Endothelial cell of umbilical vein (primary cell): ENCODE results near the gene SHCBP1. TPM values are rescaled to one million over a fixed set of nuclear protein-coding genes. Genes with fewer than 3 reads are reported as not detected.

Source experiments
- BruUV-seq: library from RNA; stranded (reverse); fragments of 400-500 nt; replicated peaks from 2 replicates; lab custom pipeline; 2021; lab: Mats Ljungman, UMichigan
- CTCF ChIA-PET: fragments of 300-600, 350-600 bp; sonication (Branson Sonifier 250); formaldehyde crosslinking; loops from one replicate; lab custom pipeline; 2021; ENCODE audit warnings: antibody characterized with exemption, inconsistent platforms; lab: Charles Lee
- POLR2A ChIA-PET: fragments of 300-600, 350-600 bp; sonication (Branson Sonifier 250); formaldehyde crosslinking; loops from one replicate; lab custom pipeline; 2021; ENCODE audit warnings: antibody characterized with exemption, inconsistent platforms; lab: Charles Lee
- DNase-seq: peaks from one replicate; pipeline ENCODE4 v3.0.0-alpha.2; 2011; ENCODE audit warnings: low read depth, low spot score
- FAIRE-seq: peaks from 2 replicates; lab custom pipeline; 2011; peaks lifted over from hg19 to GRCh38; lab: Jason Lieb, UNC
- H2AFZ ChIP-seq: 2 replicates; pipeline ENCODE4 v1.6.0; 2012; ENCODE audit warnings: low read depth, low read length, control low read depth, inconsistent platforms
- H3K27ac ChIP-seq: 2 replicates; pipeline ENCODE4 v1.5.1; 2011; ENCODE audit warnings: low read depth, mild to moderate bottlenecking, control low read depth, low read length, moderate library complexity; ENCODE audit not compliant: insufficient read depth
- H3K27me3 ChIP-seq, 2 experiments: 2 replicates each; pipeline versions ENCODE4 v1.6.0 to v1.6.1; 2011; ENCODE audit warnings: low read length in 2 of 2, mixed read lengths in 1 of 2; ENCODE audit not compliant: control insufficient read depth in 2 of 2, insufficient read depth in 2 of 2
- H3K36me3 ChIP-seq, 2 experiments: 2 replicates in 1 of 2; 3 replicates in 1 of 2; pipeline ENCODE4 v1.5.1; 2011; ENCODE audit warnings: low read length in 2 of 2, mild to moderate bottlenecking in 1 of 2, moderate library complexity in 1 of 2; ENCODE audit not compliant: control insufficient read depth in 2 of 2, insufficient read depth in 2 of 2; ENCODE audit errors: extremely low read depth in 1 of 2
- H3K4me1 ChIP-seq: 3 replicates; pipeline ENCODE4 v1.5.1; 2011; ENCODE audit warnings: mild to moderate bottlenecking, low read length; ENCODE audit not compliant: control insufficient read depth, insufficient read depth; ENCODE audit errors: extremely low read depth
- H3K4me2 ChIP-seq: 2 replicates; pipeline ENCODE4 v1.6.1; 2011; ENCODE audit warnings: low read length, control low read depth, mixed read lengths; ENCODE audit not compliant: insufficient read depth
- H3K4me3 ChIP-seq, 3 experiments: fragments of 200-600 bp in 1 of 3; sonication (generic), shearing (Covaris generic) in 1 of 3; replicated peaks in 1 of 3; 2 replicates each; pipeline ENCODE4 v1.5.1; 2011 to 2016; ENCODE audit warnings: control low read depth in 3 of 3, low read length in 3 of 3, mild to moderate bottlenecking in 2 of 3, inconsistent platforms in 1 of 3, low read depth in 1 of 3, moderate library complexity in 1 of 3; ENCODE audit not compliant: insufficient read depth in 1 of 3
- H3K79me2 ChIP-seq: 2 replicates; pipeline ENCODE4 v1.6.0; 2012; ENCODE audit warnings: low read length, inconsistent platforms; ENCODE audit not compliant: control insufficient read depth, insufficient read depth
- H3K9ac ChIP-seq: replicated peaks from 2 replicates; pipeline ENCODE3; 2011; ENCODE audit warnings: low read length, control low read depth; ENCODE audit not compliant: insufficient read depth; ENCODE audit errors: extremely low read depth
- H3K9me1 ChIP-seq: replicated peaks from 3 replicates; pipeline ENCODE4 v1.6.0; 2011; ENCODE audit warnings: mild to moderate bottlenecking, low read length; ENCODE audit not compliant: control insufficient read depth, insufficient read depth; ENCODE audit errors: extremely low read depth
- H3K9me3 ChIP-seq: replicated peaks from 2 replicates; pipeline ENCODE4 v1.5.1; 2012; ENCODE audit warnings: low read length, inconsistent platforms; ENCODE audit not compliant: control insufficient read depth, insufficient read depth
- H4K20me1 ChIP-seq: replicated peaks from 2 replicates; pipeline ENCODE3; 2011; ENCODE audit warnings: mild to moderate bottlenecking, low read length; ENCODE audit not compliant: control insufficient read depth, insufficient read depth; ENCODE audit errors: extremely low read depth
- CTCF ChIP-seq, 2 donors: IDR thresholded peaks; 1 replicate in 1 of 2; 2 replicates in 1 of 2; pipeline ENCODE4 v1.5.1; 2011; ENCODE audit warnings: low read length in 2 of 2, mild to moderate bottlenecking in 2 of 2, moderate library complexity in 2 of 2, control low read depth in 1 of 2, inconsistent platforms in 1 of 2, low read depth in 1 of 2; ENCODE audit not compliant: insufficient read depth in 1 of 2; ENCODE audit errors: extremely low read depth in 1 of 2
- EZH2 ChIP-seq: IDR thresholded peaks from 2 replicates; pipeline ENCODE4 v1.6.1; 2012; ENCODE audit warnings: borderline replicate concordance, low read depth, mild to moderate bottlenecking, moderate library complexity, low read length, inconsistent platforms; ENCODE audit not compliant: severe bottlenecking
- FOS ChIP-seq: IDR thresholded peaks from 2 replicates; pipeline ENCODE4 v1.6.1; 2011; ENCODE audit warnings: mild to moderate bottlenecking, low read length, moderate library complexity, borderline replicate concordance; ENCODE audit not compliant: insufficient read depth
- GATA2 ChIP-seq: IDR thresholded peaks from 2 replicates; pipeline ENCODE4 v1.7.0; 2011; ENCODE audit warnings: low read depth, mild to moderate bottlenecking, moderate library complexity, mixed read lengths, low read length; ENCODE audit not compliant: insufficient read length, insufficient read depth
- JUN ChIP-seq: IDR thresholded peaks from 2 replicates; pipeline ENCODE4 v1.6.1; 2011; ENCODE audit warnings: borderline replicate concordance, low read depth; ENCODE audit not compliant: insufficient read length, insufficient read depth
- MYC ChIP-seq: IDR thresholded peaks from one replicate; pipeline ENCODE4 v1.6.1; 2011; ENCODE audit warnings: mild to moderate bottlenecking, low read depth, low read length
- POLR2A ChIP-seq: IDR thresholded peaks from 2 replicates; pipeline ENCODE4 v1.6.1; 2012; ENCODE audit warnings: low read depth, mild to moderate bottlenecking, control low read depth, low read length
- POLR2AphosphoS5 ChIP-seq: IDR thresholded peaks from 2 replicates; pipeline ENCODE4 v1.6.1; 2012; ENCODE audit warnings: low read depth, mild to moderate bottlenecking, control low read depth, low read length, moderate library complexity; ENCODE audit not compliant: insufficient read depth
- dilution Hi-C: fragments of 300-500 bp; cut with MboI; formaldehyde crosslinking; loops from one replicate; pipeline ENCODE4 v1.15.0; 2019; ENCODE audit warnings: low sequenced_read_pairs; ENCODE audit not compliant: extremely low pct_ligation_motif_present
- intact Hi-C: fragments of 100-400 bp; cut with micrococcal nuclease; formaldehyde crosslinking; loops from one replicate; pipeline ENCODE4 v1.10.0; 2022
- polyA plus RNA-seq, 4 experiments: library from polyadenylated mRNA; depleted of rRNA in 3 of 4; stranded (reverse) in 3 of 4; unstranded in 1 of 4; fragments of >200 nt; gene quantifications; 2 replicates each; pipeline versions ENCODE4 v1.2.1 to v1.2.3, GENCODE V29; 2011 to 2012; ENCODE audit warnings: missing spikeins in 1 of 4
- total RNA-seq: library from RNA; stranded (reverse); gene quantifications from 2 replicates; pipeline ENCODE4 v1.2.3, GENCODE V29; 2021
- TF ChIP-seq, protein P1 (sequence below): IDR thresholded peaks from 2 replicates; pipeline ENCODE4 v1.6.1; 2011; ENCODE audit not compliant: insufficient read depth, insufficient read length

SHCBP1 gene
- total and polyA plus RNA-seq, 2 donors (not counting 3 experiments of a cell fraction or from before 2014, with no cell fraction given), result 13.9 to 44.9 TPM

GRCh38 chr16:46620266-46621005 lies 743 bp downstream of the SHCBP1 start:
- Histone ChIP-seq H3K9me3 (no peaks in the 10 kb centered on the region), H3K27me3 (no peaks in the 10 kb centered on the region), H3K79me2 (peaks cover 27% of the 10 kb centered on the region), H3K4me3 (peak overlapping the region; percentile 76 to 80 (median 77)), H3K27ac (peak overlapping the region; percentile 62), H2AFZ (peak overlapping the region; percentile 95), H3K9me1 (no peaks in the 10 kb centered on the region), H3K36me3 (no peaks in the 10 kb centered on the region), H3K9ac (peak overlapping the region; percentile 76), H3K4me2 (peak overlapping the region; percentile 89), H4K20me1 (no peaks in the 10 kb centered on the region), H3K4me1 (peaks cover 5% of the 10 kb centered on the region)
- CTCF ChIA-PET, result interaction anchor here (1.5 kb wide), 1 partner anchor 9 kb away, joined by 6 read pairs; no protein-coding TSS in a partner anchor
- peak; percentile 6 for DNase-seq
- FAIRE-seq, result peak; percentile 69
- BruUV-seq, result TSS peak; percentile 52
- dilution Hi-C loops, result no loop called here
- POLR2A ChIA-PET, result interaction anchor here (0.6 kb wide), 1 partner anchor 359 kb away, joined by 5 read pairs; no protein-coding TSS in a partner anchor
- intact Hi-C loops, result loop anchor here (2.0 to 10.0 kb wide), 2 partner anchors 68 to 1544 kb away; partner anchors contain the start of genes ORC6 and VPS35
- no peak for TF ChIP-seq FOS

GRCh38 chr16:46618516-46618915 lies 2.7 kb downstream of the SHCBP1 start:
- no peak overlapping the region for H3K4me2 ChIP-seq
- no peaks in the 10 kb centered on the region for H3K36me3 ChIP-seq
- BruUV-seq, result no TSS peak
- H3K9me3 ChIP-seq, result no peaks in the 10 kb centered on the region
- FAIRE-seq, result no peak
- dilution Hi-C loops, result no loop called here
- CTCF ChIA-PET, result interaction anchor here (0.6 to 1.5 kb wide), 3 partner anchors 11 to 53 kb away, joined by 3 read pairs; no protein-coding TSS in a partner anchor
- POLR2A ChIA-PET, result no interaction called here
- H4K20me1 ChIP-seq, result no peaks in the 10 kb centered on the region
- no peak overlapping the region for H3K4me3 ChIP-seq
- H3K9me1 ChIP-seq, result no peaks in the 10 kb centered on the region
- H3K4me1 ChIP-seq, result peaks cover 5% of the 10 kb centered on the region
- H3K27me3 ChIP-seq, result no peaks in the 10 kb centered on the region
- intact Hi-C loops, result no loop called here
- no peak overlapping the region for H2AFZ ChIP-seq
- TF ChIP-seq CTCF (IDR thresholded peaks at IDR 0.05; ENCODE audit: extremely low read depth in 1 of 2, insufficient read depth in 1 of 2, low read depth in 1 of 2, low read length in 2 of 2) (no peak), FOS (no peak), EZH2 (no peak), POLR2AphosphoS5 (no peak), JUN (no peak), GATA2 (no peak), POLR2A (no peak), MYC (no peak)
- TF ChIP-seq, protein P1, sequence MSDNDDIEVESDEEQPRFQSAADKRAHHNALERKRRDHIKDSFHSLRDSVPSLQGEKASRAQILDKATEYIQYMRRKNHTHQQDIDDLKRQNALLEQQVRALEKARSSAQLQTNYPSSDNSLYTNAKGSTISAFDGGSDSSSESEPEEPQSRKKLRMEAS, result no peak
- H3K9ac ChIP-seq, result no peak overlapping the region
- no peak overlapping the region for H3K27ac ChIP-seq
- H3K79me2 ChIP-seq, result peaks cover 30% of the 10 kb centered on the region
- no peak for DNase-seq
